GM19099 (cell line): ENCODE data around the gene F2.

Experiments
- POLR2A ChIP-seq: IDR thresholded peaks from 3 replicates; pipeline ENCODE4 v1.6.1; 2011; ENCODE audit warnings: low read depth; ENCODE audit not compliant: insufficient read length; ENCODE audit errors: extremely low read depth

F2 gene

DNA sequence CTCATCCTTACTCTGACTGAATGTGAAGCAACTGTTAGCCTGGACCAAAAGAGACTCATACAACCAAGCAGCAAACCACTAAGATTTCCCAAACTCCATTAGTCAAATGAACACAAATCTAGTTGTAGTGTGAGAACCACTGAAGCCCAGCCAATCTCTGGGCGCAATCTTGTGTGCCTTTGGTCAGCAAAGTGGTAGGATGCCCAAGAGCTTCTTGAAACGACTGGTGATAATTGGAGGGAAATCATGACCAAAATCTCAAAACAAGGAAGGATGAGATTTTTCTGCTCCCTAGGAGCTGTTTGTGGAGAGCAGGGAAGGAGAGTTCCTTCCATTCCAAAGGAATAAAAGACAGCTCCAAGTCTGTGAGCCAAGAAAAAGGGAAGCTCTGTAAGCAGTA lies 24.0 kb downstream of the F2 start:
- TF ChIP-seq POLR2A: no peak

DNA sequence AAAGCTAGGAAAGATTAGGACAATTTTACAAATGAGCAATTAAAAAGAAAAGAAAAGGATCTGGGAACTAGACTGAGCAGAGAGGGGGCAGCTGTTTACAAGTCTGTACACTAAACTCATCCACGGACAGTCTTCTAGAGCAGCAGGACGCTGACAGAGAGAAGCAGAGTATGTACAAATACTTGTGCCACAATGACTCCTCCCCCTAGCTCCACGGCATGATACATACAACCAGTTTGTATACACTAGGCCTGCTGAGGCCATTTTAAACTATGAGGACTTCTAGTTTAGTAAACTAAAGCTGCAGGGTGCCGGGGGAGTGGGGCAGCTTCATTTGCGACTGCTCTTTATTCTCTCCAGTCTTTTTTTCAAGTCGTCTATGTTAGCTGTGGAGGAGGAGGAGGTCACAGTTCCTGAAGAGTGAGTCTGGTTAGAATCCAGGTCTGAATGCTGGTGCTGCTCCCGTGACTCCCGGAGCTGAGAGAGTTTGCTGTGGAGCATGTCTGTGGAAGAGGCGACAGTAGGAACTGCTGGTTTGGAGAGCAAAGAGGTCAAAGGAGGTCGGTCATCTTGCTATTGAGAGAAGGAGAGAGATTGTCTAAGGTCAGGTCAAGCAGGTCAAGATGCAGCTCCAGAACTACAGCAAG lies 24.8 kb downstream of the F2 start:
- TF ChIP-seq POLR2A: no peak

- no peak for TF ChIP-seq POLR2A
Observed at GRCh38 chr11:46745328-46745727, 26.3 kb downstream of the F2 start.

- no peak for TF ChIP-seq POLR2A
Observed at GRCh38 chr11:46745995-46746394, 27.0 kb downstream of the F2 start.

DNA sequence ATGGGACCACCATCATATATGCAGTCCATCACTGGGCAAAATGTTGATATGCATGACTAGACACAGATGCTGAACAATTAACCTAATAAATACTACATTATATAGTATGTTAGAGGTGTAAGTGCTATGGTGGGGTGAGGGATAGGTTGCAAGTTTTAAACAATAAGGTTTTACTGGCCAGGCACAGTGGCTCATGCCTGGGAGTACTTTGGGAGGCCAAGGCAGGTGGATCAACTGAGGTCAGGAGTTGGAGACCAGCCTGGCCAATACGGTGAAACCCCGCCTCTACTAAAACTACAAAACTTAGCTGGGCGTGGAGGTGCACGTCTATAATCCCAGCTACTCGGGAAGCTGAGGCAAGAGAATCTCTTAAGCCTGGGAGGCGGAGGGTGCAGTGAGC lies 28.1 kb downstream of the F2 start:
- TF ChIP-seq POLR2A: no peak

GRCh38 chr11:46755962-46756361 lies 36.9 kb downstream of the F2 start:
- TF ChIP-seq POLR2A: no peak

DNA sequence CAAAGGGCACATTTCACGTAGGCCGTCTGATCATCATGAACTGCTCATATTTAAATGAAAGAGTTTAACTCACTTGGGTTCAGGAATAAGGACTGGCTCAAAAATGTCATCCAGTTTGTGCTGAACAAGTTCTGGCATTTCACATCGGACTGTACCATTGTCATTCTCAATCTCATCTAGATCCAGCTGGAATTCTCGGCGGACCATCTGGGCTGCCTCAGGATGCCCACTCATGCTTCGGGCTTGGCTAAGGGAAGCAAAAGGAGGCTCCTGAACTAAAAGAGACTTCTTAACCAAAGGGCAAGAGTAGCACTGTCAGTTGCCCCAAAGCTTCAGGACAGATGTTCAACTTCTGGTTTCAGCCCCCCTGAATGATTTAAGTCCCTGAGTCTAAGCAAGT lies 40.2 kb downstream of the F2 start:
- TF ChIP-seq POLR2A: no peak

- no peak for TF ChIP-seq POLR2A
Observed at GRCh38 chr11:46760429-46761128, 41.6 kb downstream of the F2 start.

DNA sequence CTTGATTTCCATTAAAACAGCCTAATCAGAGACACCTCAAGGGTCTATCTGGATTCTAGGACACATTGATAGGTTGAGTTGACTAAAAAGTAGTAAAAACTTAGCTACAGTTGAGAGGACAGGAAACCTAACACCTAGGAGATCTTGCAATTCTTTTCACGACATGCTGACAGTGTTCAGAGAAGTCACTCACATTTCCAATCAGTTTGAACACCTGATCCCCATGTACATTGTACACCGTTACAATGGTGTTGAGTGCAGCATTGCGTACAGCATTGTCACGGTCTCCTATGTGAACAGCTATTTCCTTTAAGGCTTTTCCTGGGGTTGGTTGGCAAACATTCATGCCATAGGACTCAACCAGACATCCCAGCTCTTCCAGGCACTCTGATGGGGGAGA lies 42.8 kb downstream of the F2 start:
- no peak for TF ChIP-seq POLR2A

- no peak for TF ChIP-seq POLR2A
Observed at GRCh38 chr11:46762248-46762647, 43.2 kb downstream of the F2 start.

GRCh38 chr11:46766656-46767055 lies 47.6 kb downstream of the F2 start:
- TF ChIP-seq POLR2A: no peak

DNA sequence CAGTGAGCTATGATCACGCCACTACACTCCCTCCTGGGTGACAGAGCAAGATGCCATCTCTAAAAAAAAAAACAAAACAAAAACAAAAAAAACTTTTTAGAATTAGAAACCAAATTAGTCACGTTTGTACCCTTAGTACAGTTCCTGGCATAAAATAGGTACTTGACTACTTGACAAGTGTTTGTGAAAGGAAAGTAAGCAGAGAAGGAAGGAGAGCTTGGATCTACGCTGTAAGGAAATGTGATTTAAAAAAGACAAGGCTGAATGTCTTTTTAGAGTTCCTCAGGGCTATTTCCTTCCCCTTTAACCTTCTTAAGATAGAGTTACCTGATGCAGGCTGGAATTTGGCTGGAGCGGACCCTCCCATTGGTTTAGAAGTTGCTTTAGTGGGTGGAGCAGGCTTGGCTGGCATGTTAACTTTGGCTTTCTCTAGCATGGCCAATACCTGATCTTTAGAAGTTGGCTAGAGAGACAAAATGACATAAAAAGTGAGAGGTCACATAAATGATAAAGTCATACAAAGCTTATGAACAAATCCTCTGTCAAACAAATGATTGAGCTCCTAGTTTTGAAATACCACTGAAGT lies 50.7 kb downstream of the F2 start:
- no peak for TF ChIP-seq POLR2A

DNA sequence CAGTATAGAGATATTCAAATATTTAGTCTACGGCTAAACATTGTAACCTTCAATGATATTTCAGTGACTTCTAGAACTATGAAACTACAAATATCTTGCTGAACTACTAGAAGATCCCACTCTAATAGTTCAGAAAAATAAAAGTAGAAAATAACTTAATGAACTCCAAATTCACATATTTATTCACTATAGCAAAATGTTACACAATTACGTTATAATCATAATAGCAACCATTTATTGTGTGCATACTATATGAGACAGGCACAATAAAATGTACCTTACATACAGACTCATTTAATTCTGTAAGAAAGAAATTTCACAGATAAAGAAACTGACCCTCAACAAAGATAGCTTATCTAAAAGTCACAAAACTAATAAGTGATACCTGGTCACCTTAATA lies 57.9 kb downstream of the F2 start:
- TF ChIP-seq POLR2A: no peak

GRCh38 chr11:46778416-46778815 lies 59.4 kb downstream of the F2 start:
- TF ChIP-seq POLR2A: no peak
